ENCODE data around the gene SORL1. TPM values are rescaled to one million over a fixed set of nuclear protein-coding genes. Genes with fewer than 3 reads are reported as not detected.

SORL1 gene
- total and polyA plus RNA-seq, 2 donors from 2014 or later: 15.2 to 74.2 TPM

- TF ChIP-seq CTCF (IDR thresholded peaks at IDR 0.05; ENCODE audit: borderline replicate concordance, extremely low read depth, insufficient read depth): no peak
- Histone ChIP-seq H3K9ac (ENCODE audit: low read length in 3 of 3) (no peak overlapping the region), H3K9me3 (ENCODE audit: control insufficient read depth in 2 of 3, insufficient read depth in 1 of 3, low read length in 3 of 3) (no peaks in the 10 kb centered on the region), H3K36me3 (ENCODE audit: control insufficient read depth in 2 of 3, insufficient read depth in 3 of 3, low read length in 3 of 3) (no peaks in the 10 kb centered on the region), H3K27ac (ENCODE audit: low read depth in 2 of 2, low read length in 2 of 2) (no peak overlapping the region), H3K4me1 (ENCODE audit: control insufficient read depth in 2 of 3, insufficient read depth in 2 of 3, low read depth in 1 of 3, low read length in 3 of 3) (peaks cover 0 to 9% (median 0%) of the 10 kb centered on the region in 3 donors), H3K27me3 (ENCODE audit: control insufficient read depth, insufficient read depth, low read length) (no peaks in the 10 kb centered on the region), H3K4me3 (ENCODE audit: low read length in 3 of 3) (no peak overlapping the region)
- intact Hi-C loops (cut with DNase I): no loop called here
- DNase-seq: no peak
- FAIRE-seq: no peak
Measured at GRCh38 chr11:121415856-121416255, 36.3 kb upstream of the SORL1 start.

- no peak for FAIRE-seq
- intact Hi-C loops (cut with DNase I): no loop called here
- Histone ChIP-seq H3K4me1 (ENCODE audit: control insufficient read depth in 2 of 3, insufficient read depth in 2 of 3, low read depth in 1 of 3, low read length in 3 of 3) (peaks cover 0 to 9% (median 0%) of the 10 kb centered on the region in 3 donors), H3K27ac (ENCODE audit: low read depth in 2 of 2, low read length in 2 of 2) (peak overlapping the region; percentile 7 to 52), H3K27me3 (ENCODE audit: control insufficient read depth, insufficient read depth, low read length) (no peaks in the 10 kb centered on the region), H3K36me3 (ENCODE audit: control insufficient read depth in 2 of 3, insufficient read depth in 3 of 3, low read length in 3 of 3) (no peaks in the 10 kb centered on the region), H3K9me3 (ENCODE audit: control insufficient read depth in 2 of 3, insufficient read depth in 1 of 3, low read length in 3 of 3) (no peaks in the 10 kb centered on the region), H3K4me3 (ENCODE audit: low read length in 3 of 3) (no peak overlapping the region), H3K9ac (ENCODE audit: low read length in 3 of 3) (no peak overlapping the region)
- peak in 3 of 5 donors; percentile 25 to 93 (median 47) for DNase-seq
- TF ChIP-seq CTCF (IDR thresholded peaks at IDR 0.05; ENCODE audit: borderline replicate concordance, extremely low read depth, insufficient read depth): no peak
Measured at GRCh38 chr11:121417055-121417551, 35.0 kb upstream of the SORL1 start.

GRCh38 chr11:121417607-121418006 is 34.5 kb upstream of the SORL1 start:
- no peak overlapping the region for H3K9ac ChIP-seq (ENCODE audit: low read length in 3 of 3)
- H3K27ac ChIP-seq (ENCODE audit: low read depth in 2 of 2, low read length in 2 of 2): peak overlapping the region in 1 of 2 donors; percentile 52
- H3K36me3 ChIP-seq (ENCODE audit: control insufficient read depth in 2 of 3, insufficient read depth in 3 of 3, low read length in 3 of 3): no peaks in the 10 kb centered on the region
- peaks cover 0 to 9% (median 0%) of the 10 kb centered on the region in 3 donors for H3K4me1 ChIP-seq (ENCODE audit: control insufficient read depth in 2 of 3, insufficient read depth in 2 of 3, low read depth in 1 of 3, low read length in 3 of 3)
- intact Hi-C loops (cut with DNase I): no loop called here
- no peak for DNase-seq
- no peak for FAIRE-seq
- no peak overlapping the region for H3K4me3 ChIP-seq (ENCODE audit: low read length in 3 of 3)
- no peaks in the 10 kb centered on the region for H3K9me3 ChIP-seq (ENCODE audit: control insufficient read depth in 2 of 3, insufficient read depth in 1 of 3, low read length in 3 of 3)
- H3K27me3 ChIP-seq (ENCODE audit: control insufficient read depth, insufficient read depth, low read length): no peaks in the 10 kb centered on the region
- no peak for TF ChIP-seq CTCF (IDR thresholded peaks at IDR 0.05; ENCODE audit: borderline replicate concordance, extremely low read depth, insufficient read depth)

- no peak for TF ChIP-seq CTCF (IDR thresholded peaks at IDR 0.05; ENCODE audit: borderline replicate concordance, extremely low read depth, insufficient read depth)
- intact Hi-C loops (cut with DNase I): no loop called here
- no peaks in the 10 kb centered on the region for H3K36me3 ChIP-seq (ENCODE audit: control insufficient read depth in 2 of 3, insufficient read depth in 3 of 3, low read length in 3 of 3)
- no peak overlapping the region for H3K27ac ChIP-seq (ENCODE audit: low read depth in 2 of 2, low read length in 2 of 2)
- H3K4me3 ChIP-seq (ENCODE audit: low read length in 3 of 3): no peak overlapping the region
- H3K4me1 ChIP-seq (ENCODE audit: control insufficient read depth in 2 of 3, insufficient read depth in 2 of 3, low read depth in 1 of 3, low read length in 3 of 3): peaks cover 0 to 9% (median 0%) of the 10 kb centered on the region in 3 donors
- FAIRE-seq: no peak
- DNase-seq: peak in 2 of 5 donors; percentile 16 to 34
- H3K9me3 ChIP-seq (ENCODE audit: control insufficient read depth in 2 of 3, insufficient read depth in 1 of 3, low read length in 3 of 3): no peaks in the 10 kb centered on the region
- no peak overlapping the region for H3K9ac ChIP-seq (ENCODE audit: low read length in 3 of 3)
- H3K27me3 ChIP-seq (ENCODE audit: control insufficient read depth, insufficient read depth, low read length): no peaks in the 10 kb centered on the region
Measured at GRCh38 chr11:121418625-121419114, 33.4 kb upstream of the SORL1 start.
